Mesothelial cell of epicardium (in vitro differentiated cells): ENCODE results near the gene EXOC4. TPM values are rescaled to one million over a fixed set of nuclear protein-coding genes. Genes with fewer than 3 reads are reported as not detected.
"Not testable (repeated sequence)": the region's sequence is repeated elsewhere in the genome, so short reads cannot be mapped to it uniquely, and the experiment has no call there.

ENCODE experiments used
- DNase-seq, 2 experiments: peaks; one replicate each; pipeline ENCODE4 v3.0.0; 2021; ENCODE audit warnings: low spot score in 2 of 2; ENCODE audit not compliant: unreplicated experiment in 2 of 2
- H3K27ac Mint-ChIP-seq: 2 replicates; pipeline ENCODE4 v1.8.0; 2021; ENCODE audit warnings: mixed read lengths
- H3K27me3 Mint-ChIP-seq: 2 replicates; pipeline ENCODE4 v1.8.0; 2021; ENCODE audit warnings: low read depth, mixed read lengths
- H3K36me3 Mint-ChIP-seq: 2 replicates; pipeline ENCODE4 v1.8.0; 2021; ENCODE audit warnings: mixed read lengths
- H3K4me1 Mint-ChIP-seq: 2 replicates; pipeline ENCODE4 v1.8.0; 2021; ENCODE audit warnings: mixed read lengths
- H3K4me3 Mint-ChIP-seq: 2 replicates; pipeline ENCODE4 v1.8.0; 2021; ENCODE audit warnings: mild to moderate bottlenecking, moderate library complexity, mixed read lengths
- H3K9me3 Mint-ChIP-seq: 2 replicates; pipeline ENCODE4 v1.8.0; 2021; ENCODE audit warnings: mixed read lengths
- total RNA-seq: library from RNA; stranded (reverse); gene quantifications from 3 replicates; pipeline ENCODE4 v1.2.1, GENCODE V29; 2021
- TF ChIP-seq, protein P1 (sequence below): fragments of 200-600 bp; sonication (generic); IDR thresholded peaks from one replicate; pipeline ENCODE4 v1.5.0; 2021; ENCODE audit warnings: antibody characterized with exemption; ENCODE audit not compliant: unreplicated experiment

Gene EXOC4
- total RNA-seq, 1 donor from 2014 or later, result 105 TPM

DNA sequence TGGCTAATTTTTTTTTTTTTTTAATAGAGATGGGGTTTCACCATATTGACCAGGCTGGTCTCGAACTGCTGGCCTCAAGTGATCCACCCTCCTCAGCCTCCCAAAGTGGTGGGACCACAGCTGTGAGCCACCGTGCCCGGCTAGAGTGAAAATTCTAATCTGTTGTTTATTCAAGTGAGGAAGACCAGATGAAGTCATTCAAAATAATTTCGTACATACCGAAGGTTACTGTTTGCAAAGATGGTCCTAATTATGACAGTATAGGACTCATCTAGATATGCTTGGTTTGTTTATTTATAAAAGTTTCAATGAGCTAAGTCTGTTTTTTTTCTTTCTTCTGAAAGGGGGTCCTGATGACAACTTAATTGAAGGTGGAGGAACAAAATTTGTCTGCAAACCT, 376.8 kb downstream of the EXOC4 start:
- Mint-ChIP-seq H3K4me1 (no peaks in the 10 kb centered on the region), H3K36me3 (peaks cover 7% of the 10 kb centered on the region), H3K27me3 (no peaks in the 10 kb centered on the region), H3K4me3 (no peak overlapping the region), H3K9me3 (peaks cover 3% of the 10 kb centered on the region), H3K27ac (no peak overlapping the region)
- no peak for DNase-seq
- TF ChIP-seq, protein P1, sequence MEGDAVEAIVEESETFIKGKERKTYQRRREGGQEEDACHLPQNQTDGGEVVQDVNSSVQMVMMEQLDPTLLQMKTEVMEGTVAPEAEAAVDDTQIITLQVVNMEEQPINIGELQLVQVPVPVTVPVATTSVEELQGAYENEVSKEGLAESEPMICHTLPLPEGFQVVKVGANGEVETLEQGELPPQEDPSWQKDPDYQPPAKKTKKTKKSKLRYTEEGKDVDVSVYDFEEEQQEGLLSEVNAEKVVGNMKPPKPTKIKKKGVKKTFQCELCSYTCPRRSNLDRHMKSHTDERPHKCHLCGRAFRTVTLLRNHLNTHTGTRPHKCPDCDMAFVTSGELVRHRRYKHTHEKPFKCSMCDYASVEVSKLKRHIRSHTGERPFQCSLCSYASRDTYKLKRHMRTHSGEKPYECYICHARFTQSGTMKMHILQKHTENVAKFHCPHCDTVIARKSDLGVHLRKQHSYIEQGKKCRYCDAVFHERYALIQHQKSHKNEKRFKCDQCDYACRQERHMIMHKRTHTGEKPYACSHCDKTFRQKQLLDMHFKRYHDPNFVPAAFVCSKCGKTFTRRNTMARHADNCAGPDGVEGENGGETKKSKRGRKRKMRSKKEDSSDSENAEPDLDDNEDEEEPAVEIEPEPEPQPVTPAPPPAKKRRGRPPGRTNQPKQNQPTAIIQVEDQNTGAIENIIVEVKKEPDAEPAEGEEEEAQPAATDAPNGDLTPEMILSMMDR, result no peak

DNA sequence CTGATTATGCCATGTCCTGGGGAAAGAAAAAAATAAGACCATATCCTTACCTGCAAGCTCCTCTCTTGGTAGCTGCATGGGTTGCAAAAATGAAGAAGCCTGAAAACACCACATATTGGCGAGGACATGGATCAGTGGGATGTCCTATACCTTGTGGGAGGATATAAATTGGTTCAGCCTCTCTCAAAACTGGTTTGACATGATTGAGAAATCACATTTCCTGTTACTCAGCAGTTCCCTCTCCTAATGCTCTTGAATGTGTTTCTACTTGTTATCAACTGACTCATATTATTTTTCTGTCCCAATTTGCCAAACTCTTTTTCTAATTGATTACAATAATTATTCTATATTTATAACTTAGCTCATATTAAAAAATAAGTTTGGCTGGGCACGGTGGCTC, 380.2 kb downstream of the EXOC4 start:
- Mint-ChIP-seq H3K27me3 (no peaks in the 10 kb centered on the region), H3K9me3 (peaks cover 3% of the 10 kb centered on the region), H3K27ac (no peak overlapping the region), H3K36me3 (peaks cover 7% of the 10 kb centered on the region), H3K4me1 (no peaks in the 10 kb centered on the region), H3K4me3 (no peak overlapping the region)
- no peak for DNase-seq
- TF ChIP-seq, protein P1, result no peak

DNA sequence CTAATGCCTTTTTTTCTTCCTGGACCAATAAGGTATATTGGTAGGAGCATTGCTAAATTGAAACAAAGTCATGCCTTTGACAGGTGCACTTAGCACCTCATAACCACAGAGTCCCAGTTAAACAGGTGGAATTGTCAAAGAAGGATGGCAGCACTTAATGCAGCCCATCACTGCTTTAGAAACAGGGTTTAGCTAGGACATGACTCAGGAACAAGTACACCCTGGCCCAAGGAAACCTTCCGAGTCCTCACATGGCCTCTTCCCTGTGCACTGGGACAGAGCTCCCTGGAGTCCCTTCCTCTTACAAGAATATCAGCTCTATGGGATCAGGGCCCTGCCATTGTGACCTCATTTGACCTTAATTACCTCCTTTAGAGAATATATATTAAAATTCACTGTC, 382.7 kb downstream of the EXOC4 start:
- Mint-ChIP-seq H3K4me1 (no peaks in the 10 kb centered on the region), H3K9me3 (peaks cover 3% of the 10 kb centered on the region), H3K4me3 (no peak overlapping the region), H3K27me3 (no peaks in the 10 kb centered on the region), H3K27ac (no peak overlapping the region), H3K36me3 (peaks cover 5% of the 10 kb centered on the region)
- DNase-seq, result no peak
- TF ChIP-seq, protein P1, result no peak

DNA sequence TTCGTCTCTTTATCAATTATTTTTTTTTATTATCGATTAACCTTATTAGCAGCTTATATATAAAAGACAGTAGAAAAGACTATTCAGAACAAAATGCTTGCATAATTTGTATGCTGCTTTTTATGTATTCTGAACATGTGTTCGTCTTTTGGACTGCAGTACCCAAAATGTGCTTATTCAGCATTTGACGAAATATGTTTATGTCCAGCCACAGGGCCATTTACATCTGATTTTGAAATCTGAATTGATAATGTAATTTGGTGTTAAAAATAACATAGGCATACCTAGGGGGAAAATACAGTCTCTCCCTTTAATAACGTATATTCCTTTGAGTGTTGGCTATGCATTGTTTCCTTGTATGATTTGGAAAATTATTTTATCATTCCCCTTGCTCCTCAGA, 386.0 kb downstream of the EXOC4 start:
- Mint-ChIP-seq H3K4me1 (no peaks in the 10 kb centered on the region), H3K36me3 (peaks cover 9% of the 10 kb centered on the region), H3K4me3 (no peak overlapping the region), H3K27ac (no peak overlapping the region), H3K9me3 (peaks cover 7% of the 10 kb centered on the region), H3K27me3 (peaks cover 9% of the 10 kb centered on the region)
- TF ChIP-seq, protein P1, result no peak
- DNase-seq, result no peak

DNA sequence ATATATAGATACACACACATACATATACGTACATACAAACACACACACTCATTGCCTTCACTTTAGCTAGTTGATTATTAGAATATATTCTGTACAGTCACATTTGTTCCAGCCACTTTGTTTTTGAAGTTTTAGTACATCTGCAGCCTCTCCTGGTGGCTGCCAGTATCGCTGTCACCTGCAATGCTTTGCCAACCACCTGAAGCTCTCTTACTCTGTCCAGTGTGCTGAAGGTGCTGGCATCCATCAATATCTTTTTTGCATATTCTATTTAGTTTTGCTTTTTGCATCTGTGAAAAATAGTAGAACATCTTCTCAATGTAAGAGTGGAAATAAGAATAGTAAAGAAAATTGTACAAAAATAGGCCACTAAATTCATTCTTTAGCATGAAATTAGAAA, 388.6 kb downstream of the EXOC4 start:
- H3K9me3 Mint-ChIP-seq, result peaks cover 11% of the 10 kb centered on the region
- no peak overlapping the region for H3K4me3 Mint-ChIP-seq
- peaks cover 12% of the 10 kb centered on the region for H3K36me3 Mint-ChIP-seq
- peaks cover 12% of the 10 kb centered on the region for H3K27me3 Mint-ChIP-seq
- TF ChIP-seq, protein P1, result no peak
- peaks cover 12% of the 10 kb centered on the region for H3K4me1 Mint-ChIP-seq
- no peak overlapping the region for H3K27ac Mint-ChIP-seq
- DNase-seq, result no peak

DNA sequence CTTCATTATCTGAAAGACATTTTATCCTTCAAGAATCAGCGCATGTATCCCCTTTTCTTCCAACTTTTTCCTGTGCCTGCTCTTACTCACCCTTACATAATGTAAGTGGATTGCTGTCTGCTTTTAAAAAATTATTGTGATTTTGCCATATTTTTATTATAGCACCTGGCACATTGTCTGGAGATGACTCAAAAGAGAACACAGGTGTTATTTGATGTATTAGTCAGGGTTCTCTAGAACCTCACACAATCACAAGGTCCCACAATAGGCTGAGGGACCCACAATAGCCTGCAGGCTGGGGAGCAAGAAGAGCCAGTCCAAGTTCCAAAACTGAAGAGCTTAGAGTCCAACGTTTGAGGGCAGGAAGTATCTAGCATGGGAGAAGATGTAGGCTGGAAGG, 390.0 kb downstream of the EXOC4 start:
- no peak overlapping the region for H3K4me3 Mint-ChIP-seq
- peaks cover 12% of the 10 kb centered on the region for H3K36me3 Mint-ChIP-seq
- H3K27me3 Mint-ChIP-seq, result peaks cover 12% of the 10 kb centered on the region
- peaks cover 11% of the 10 kb centered on the region for H3K9me3 Mint-ChIP-seq
- no peak for DNase-seq
- TF ChIP-seq, protein P1, result no peak
- H3K27ac Mint-ChIP-seq, result no peak overlapping the region
- peaks cover 17% of the 10 kb centered on the region for H3K4me1 Mint-ChIP-seq

DNA sequence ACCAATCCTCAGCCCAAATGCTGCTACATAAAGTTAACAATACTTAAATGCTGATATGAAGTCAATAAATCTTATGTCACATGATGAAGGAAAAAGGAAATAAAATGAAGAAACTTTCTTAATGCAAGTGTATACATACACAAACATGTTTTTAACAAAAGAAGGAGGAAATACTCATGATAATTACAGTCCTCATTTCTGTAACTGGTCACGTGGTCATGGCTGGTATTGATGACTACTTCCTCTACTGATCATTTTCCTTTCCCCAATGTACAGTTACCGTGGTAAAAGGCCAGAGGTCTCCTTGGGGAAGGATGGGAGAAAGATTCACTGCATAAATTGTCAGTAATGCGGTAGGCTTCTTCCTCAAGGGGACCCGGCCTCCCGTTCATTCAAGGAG, 390.8 kb downstream of the EXOC4 start:
- H3K9me3 Mint-ChIP-seq, result peaks cover 11% of the 10 kb centered on the region
- peaks cover 17% of the 10 kb centered on the region for H3K27me3 Mint-ChIP-seq
- DNase-seq, H3K4me3 Mint-ChIP-seq, H3K27ac Mint-ChIP-seq: not testable (repeated sequence)
- H3K4me1 Mint-ChIP-seq, result peaks cover 17% of the 10 kb centered on the region
- peaks cover 12% of the 10 kb centered on the region for H3K36me3 Mint-ChIP-seq
